Measurements from ENCODE around the gene ARFGAP3.
"Not testable (repeated sequence)": the region's sequence is repeated elsewhere in the genome, so short reads cannot be mapped to it uniquely, and the experiment has no call there.

ARFGAP3 gene

DNA sequence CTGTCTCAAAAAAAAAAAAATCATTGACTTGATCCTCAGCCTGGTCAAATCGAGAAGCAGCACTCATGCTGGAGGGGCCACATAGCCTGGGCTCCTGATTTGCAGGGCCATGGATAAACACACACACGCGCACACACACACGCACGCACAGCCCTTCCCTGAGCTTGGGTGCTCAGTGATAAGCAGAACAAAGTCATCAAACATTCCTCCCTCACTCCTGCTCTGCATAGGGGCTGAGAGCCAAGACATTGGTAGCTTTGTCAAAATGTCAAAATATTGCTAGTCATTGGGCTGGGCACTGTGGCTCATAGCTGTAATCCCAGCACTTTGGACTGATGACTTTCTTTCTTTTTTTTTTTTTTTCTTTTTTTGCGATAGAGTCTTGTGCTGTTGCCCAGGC is 102.4 kb downstream of the ARFGAP3 start:
- in situ Hi-C loops (cut with MboI; ENCODE audit: low pct_unique_long_range_greater_than_20kb, low sequenced_read_pairs) = no loop called here
- DNase-seq = no peak

DNA sequence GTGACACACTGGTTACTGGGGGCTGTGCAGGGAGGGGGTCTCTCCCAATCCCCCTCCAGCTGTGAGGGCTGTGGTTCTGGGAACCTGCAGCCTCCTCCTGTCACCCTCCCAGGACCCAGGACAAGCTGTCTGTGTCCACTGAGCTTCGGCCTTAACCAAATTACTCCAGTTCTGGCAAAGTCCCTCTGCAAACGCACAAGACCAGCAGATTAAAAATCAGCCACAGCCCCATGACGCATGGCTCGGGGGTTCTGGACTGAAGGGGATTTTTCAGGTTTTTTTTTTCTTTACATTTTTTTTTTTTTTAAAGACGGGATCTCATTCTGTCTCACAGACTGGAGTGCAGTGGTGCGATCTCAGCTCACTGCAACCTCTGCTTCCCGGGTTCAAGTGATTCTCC is 104.2 kb downstream of the ARFGAP3 start:
- no peak for DNase-seq
- in situ Hi-C loops (cut with MboI; ENCODE audit: low pct_unique_long_range_greater_than_20kb, low sequenced_read_pairs) = no loop called here

GRCh38 chr22:42752230-42752746 is 104.8 kb downstream of the ARFGAP3 start:
- DNase-seq = no peak
- in situ Hi-C loops (cut with MboI; ENCODE audit: low pct_unique_long_range_greater_than_20kb, low sequenced_read_pairs) = no loop called here

DNA sequence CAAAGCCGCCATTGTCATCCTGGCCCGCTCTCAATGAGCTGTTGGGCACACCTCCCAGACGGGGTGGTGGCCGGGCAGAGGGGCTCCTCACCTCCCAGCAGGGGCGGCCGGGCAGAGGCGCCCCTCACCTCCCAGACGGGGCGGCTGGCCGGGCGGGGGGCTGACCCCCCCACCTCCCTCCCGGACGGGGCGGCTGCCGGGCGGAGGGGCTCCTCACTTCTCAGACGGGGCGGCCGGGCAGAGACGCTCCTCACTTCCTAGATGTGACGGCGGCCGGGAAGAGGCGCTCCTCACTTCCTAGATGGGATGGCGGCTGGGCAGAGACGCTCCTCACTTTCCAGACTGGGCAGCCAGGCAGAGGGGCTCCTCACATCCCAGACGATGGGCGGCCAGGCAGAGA is 106.7 kb downstream of the ARFGAP3 start:
- DNase-seq; in situ Hi-C loops (cut with MboI; ENCODE audit: low pct_unique_long_range_greater_than_20kb, low sequenced_read_pairs): not testable (repeated sequence)

DNA sequence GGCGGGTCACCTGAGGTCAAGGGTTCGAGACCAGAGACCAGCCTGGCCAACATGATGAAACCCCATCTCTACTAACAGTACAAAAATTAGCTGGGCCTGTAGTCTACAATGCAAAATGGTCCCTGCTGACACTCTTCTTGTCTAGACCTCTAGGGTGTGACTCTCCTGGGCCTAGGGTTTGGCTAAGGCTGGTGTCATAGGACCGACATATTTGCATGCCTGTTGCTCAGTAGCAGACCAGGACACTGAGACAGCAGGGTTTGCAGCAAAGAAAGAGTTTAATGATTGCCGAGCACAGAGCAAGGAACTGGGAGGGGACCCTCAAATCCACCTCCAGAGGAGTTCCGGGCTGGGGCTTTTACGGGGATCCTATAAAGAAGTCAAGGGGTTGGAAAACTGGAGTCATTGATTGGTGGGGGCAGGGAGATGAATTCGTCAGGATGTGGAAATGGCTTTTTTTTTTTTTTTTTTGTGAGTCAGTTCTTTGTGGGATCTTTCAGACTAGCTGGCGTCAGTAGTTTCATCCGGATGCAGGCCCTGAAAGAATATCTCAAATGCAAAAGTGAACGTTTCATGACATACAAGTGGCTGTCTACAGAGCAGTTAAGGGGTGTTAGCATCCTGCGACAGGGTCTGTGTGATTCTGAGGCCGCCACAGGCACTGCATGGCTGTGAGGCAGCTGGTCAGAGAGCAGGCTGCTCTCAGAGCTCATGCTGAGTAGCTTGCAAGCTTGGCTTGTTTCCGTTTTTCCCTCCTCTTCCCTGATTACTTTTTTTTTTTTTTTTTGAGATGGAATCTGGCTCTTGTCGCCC is 109.2 kb downstream of the ARFGAP3 start:
- DNase-seq = no peak
- in situ Hi-C loops (cut with MboI; ENCODE audit: low pct_unique_long_range_greater_than_20kb, low sequenced_read_pairs) = no loop called here

All from KBM-7 (cell line).